GM12872 (cell line): ENCODE results near the gene C13orf42.
A peak's percentile ranks its signal among the peaks of the same experiment; 100 is the strongest.

Source experiments
- CTCF ChIP-seq: IDR thresholded peaks from 3 replicates; pipeline ENCODE4 v1.5.1; 2011; ENCODE audit warnings: low read depth, mild to moderate bottlenecking, low read length, moderate library complexity; ENCODE audit not compliant: insufficient read depth

Gene C13orf42

GRCh38 chr13:51070005-51070649 is 40.9 kb downstream of the C13orf42 start:
- peak; percentile 94 for TF ChIP-seq CTCF

- no peak for TF ChIP-seq CTCF
Measured at GRCh38 chr13:51068501-51068900, 42.6 kb downstream of the C13orf42 start.

GRCh38 chr13:51067706-51068105 is 43.4 kb downstream of the C13orf42 start:
- TF ChIP-seq CTCF, result no peak

GRCh38 chr13:51067210-51067701 is 43.8 kb downstream of the C13orf42 start:
- TF ChIP-seq CTCF, result no peak

GRCh38 chr13:51066091-51066831 is 44.8 kb downstream of the C13orf42 start:
- TF ChIP-seq CTCF, result no peak

GRCh38 chr13:51065372-51066090 is 45.5 kb downstream of the C13orf42 start:
- no peak for TF ChIP-seq CTCF

- TF ChIP-seq CTCF, result no peak
Measured at GRCh38 chr13:51064753-51065152, 46.3 kb downstream of the C13orf42 start.
